22Rv1 (cell line): ENCODE data around the gene CGNL1.

Source experiments
- H3K27ac ChIP-seq: fragments of 450-650 bp; 2 replicates; pipeline ENCODE4 v1.5.1; 2017
- CTCF ChIP-seq: fragments of 450-650 bp; IDR thresholded peaks from 2 replicates; pipeline ENCODE4 v1.5.1; 2017; ENCODE audit warnings: mild to moderate bottlenecking
- ZFX ChIP-seq: fragments of 450-650 bp; IDR thresholded peaks from 2 replicates; pipeline ENCODE4 v1.6.1; 2017; ENCODE audit warnings: antibody characterized with exemption, borderline replicate concordance

Gene CGNL1

GRCh38 chr15:57457726-57458125 is 81.4 kb downstream of the CGNL1 start:
- H3K27ac ChIP-seq: no peak overlapping the region
- TF ChIP-seq CTCF (no peak), ZFX (no peak)

- H3K27ac ChIP-seq: no peak overlapping the region
- TF ChIP-seq ZFX: no peak
These were observed 82.1 kb downstream of the CGNL1 start for GRCh38 chr15:57458356-57458781.

- H3K27ac ChIP-seq: no peak overlapping the region
- TF ChIP-seq ZFX: no peak
- no peak for TF ChIP-seq CTCF
These were observed 84.0 kb downstream of the CGNL1 start for GRCh38 chr15:57460208-57460816.

- no peak overlapping the region for H3K27ac ChIP-seq
- TF ChIP-seq ZFX (no peak), CTCF (no peak)
These were observed 85.2 kb downstream of the CGNL1 start for GRCh38 chr15:57461541-57461940.

- 0 out of 2 replicates have a peak, but pooled peaks have one; percentile 6 for TF ChIP-seq CTCF
- no peak for TF ChIP-seq ZFX
- H3K27ac ChIP-seq: no peak overlapping the region
These were observed 86.1 kb downstream of the CGNL1 start for GRCh38 chr15:57462381-57462780.

GRCh38 chr15:57463360-57463759 is 87.1 kb downstream of the CGNL1 start:
- TF ChIP-seq CTCF: no peak
- TF ChIP-seq ZFX: no peak
- H3K27ac ChIP-seq: no peak overlapping the region

GRCh38 chr15:57464480-57464879 is 88.2 kb downstream of the CGNL1 start:
- TF ChIP-seq ZFX: no peak
- TF ChIP-seq CTCF: no peak
- no peak overlapping the region for H3K27ac ChIP-seq

- TF ChIP-seq CTCF (no peak), ZFX (no peak)
- H3K27ac ChIP-seq: no peak overlapping the region
These were observed 92.2 kb downstream of the CGNL1 start for GRCh38 chr15:57468486-57468885.
